OCI-LY1 (cell line): ENCODE measurements around the gene GPR151.

Experiments
- H2AFZ ChIP-seq: fragments of 200-600 bp; sonication (generic), shearing (Covaris generic); 2 replicates; pipeline ENCODE4 v1.6.0; 2014; ENCODE audit warnings: antibody characterized with exemption, mild to moderate bottlenecking, low read length
- H3F3A ChIP-seq: fragments of 200-600 bp; sonication (generic), shearing (Covaris generic); 2 replicates; pipeline ENCODE4 v1.6.0; 2014; ENCODE audit warnings: mild to moderate bottlenecking, antibody characterized with exemption, low read length, moderate library complexity; ENCODE audit not compliant: insufficient read depth
- H3K27ac ChIP-seq: fragments of 200-600 bp; sonication (generic); 2 replicates; pipeline ENCODE4 v1.5.1; 2014; ENCODE audit warnings: low read length, mixed run types, mild to moderate bottlenecking, low read depth; ENCODE audit not compliant: poor library complexity, severe bottlenecking
- H3K27me3 ChIP-seq: fragments of 200-600 bp; sonication (generic); 2 replicates; pipeline ENCODE4 v1.6.0; 2014; ENCODE audit warnings: antibody characterized with exemption, mild to moderate bottlenecking, low read length, moderate library complexity; ENCODE audit not compliant: insufficient read depth
- H3K36me3 ChIP-seq: fragments of 200-600 bp; sonication (generic); 2 replicates; pipeline ENCODE4 v1.6.1; 2014; ENCODE audit warnings: mild to moderate bottlenecking, antibody characterized with exemption, low read length, moderate library complexity, mixed read lengths; ENCODE audit not compliant: insufficient read depth
- H3K4me1 ChIP-seq: fragments of 200-600 bp; sonication (generic); 2 replicates; pipeline ENCODE4 v1.5.1; 2014; ENCODE audit warnings: mild to moderate bottlenecking, low read length, moderate library complexity; ENCODE audit not compliant: insufficient read depth, severe bottlenecking
- H3K4me2 ChIP-seq: fragments of 200-600 bp; sonication (generic), shearing (Covaris generic); 2 replicates; pipeline ENCODE4 v1.6.1; 2014; ENCODE audit warnings: low read length
- H3K4me3 ChIP-seq: fragments of 200-600 bp; sonication (generic); 2 replicates; pipeline ENCODE4 v1.5.1; 2014; ENCODE audit warnings: low read length, low read depth, mild to moderate bottlenecking, mixed read lengths; ENCODE audit not compliant: poor library complexity, severe bottlenecking
- H3K79me2 ChIP-seq: fragments of 200-600 bp; shearing (Covaris generic); 2 replicates; pipeline ENCODE4 v1.6.1; 2016; ENCODE audit warnings: mixed run types, low read length, mixed read lengths; ENCODE audit not compliant: insufficient read depth
- H3K9ac ChIP-seq: fragments of 200-600 bp; sonication (generic), shearing (Covaris generic); 2 replicates; pipeline ENCODE4 v1.6.1; 2014; ENCODE audit warnings: mild to moderate bottlenecking, low read length, mixed read lengths
- H3K9me2 ChIP-seq: fragments of 200-600 bp; sonication (generic), shearing (Covaris generic); 2 replicates; pipeline ENCODE4 v1.6.1; 2014; ENCODE audit warnings: low read depth, mild to moderate bottlenecking, low read length, mixed read lengths
- H3K9me3 ChIP-seq: fragments of 200-600 bp; shearing (Covaris generic); 2 replicates; pipeline ENCODE4 v1.6.1; 2014; ENCODE audit warnings: low read length, mixed read lengths
- H4K20me1 ChIP-seq: fragments of 200-600 bp; sonication (generic), shearing (Covaris generic); 2 replicates; pipeline ENCODE4 v1.6.0; 2016; ENCODE audit warnings: mild to moderate bottlenecking, low read length; ENCODE audit not compliant: insufficient read depth
- CTCF ChIP-seq: fragments of 200-600 bp; sonication (generic), shearing (Covaris generic); IDR thresholded peaks from 2 replicates; pipeline ENCODE4 v1.5.1; 2017; ENCODE audit warnings: mild to moderate bottlenecking, antibody characterized with exemption, low read length, moderate library complexity, mixed read lengths
- EZH2 ChIP-seq: fragments of 200-600 bp; sonication (generic), shearing (Covaris generic); IDR thresholded peaks from 2 replicates; pipeline ENCODE4 v1.8.0; 2017; ENCODE audit warnings: borderline replicate concordance, mixed run types, mild to moderate bottlenecking, antibody characterized with exemption, low read length, moderate library complexity, mixed read lengths

The GPR151 gene

GRCh38 chr5:146533260-146533857, 17.4 kb upstream of the GPR151 start:
- H3K9ac ChIP-seq, result no peak overlapping the region
- no peak overlapping the region for H3K4me3 ChIP-seq
- H3K4me2 ChIP-seq, result no peak overlapping the region
- no peaks in the 10 kb centered on the region for H3K9me3 ChIP-seq
- no peaks in the 10 kb centered on the region for H3K27me3 ChIP-seq
- no peaks in the 10 kb centered on the region for H4K20me1 ChIP-seq
- H3K79me2 ChIP-seq, result no peaks in the 10 kb centered on the region
- no peak overlapping the region for H2AFZ ChIP-seq
- H3K27ac ChIP-seq, result no peak overlapping the region
- H3K9me2 ChIP-seq, result no peaks in the 10 kb centered on the region
- H3F3A ChIP-seq, result no peaks in the 10 kb centered on the region
- H3K4me1 ChIP-seq, result no peaks in the 10 kb centered on the region
- no peak for TF ChIP-seq EZH2
- TF ChIP-seq CTCF, result peak; percentile 89
- no peaks in the 10 kb centered on the region for H3K36me3 ChIP-seq

- no peak overlapping the region for H2AFZ ChIP-seq
- no peak for TF ChIP-seq CTCF
- no peak for TF ChIP-seq EZH2
- H3K27ac ChIP-seq, result no peak overlapping the region
- no peaks in the 10 kb centered on the region for H4K20me1 ChIP-seq
- no peak overlapping the region for H3K4me3 ChIP-seq
- H3K4me1 ChIP-seq, result no peaks in the 10 kb centered on the region
- no peaks in the 10 kb centered on the region for H3F3A ChIP-seq
- H3K4me2 ChIP-seq, result no peak overlapping the region
- no peaks in the 10 kb centered on the region for H3K36me3 ChIP-seq
- H3K9ac ChIP-seq, result no peak overlapping the region
- H3K9me2 ChIP-seq, result no peaks in the 10 kb centered on the region
- H3K79me2 ChIP-seq, result no peaks in the 10 kb centered on the region
- H3K27me3 ChIP-seq, result no peaks in the 10 kb centered on the region
- H3K9me3 ChIP-seq, result no peaks in the 10 kb centered on the region
Measured at GRCh38 chr5:146529984-146530383, 14.0 kb upstream of the GPR151 start.

- no peaks in the 10 kb centered on the region for H4K20me1 ChIP-seq
- H3K9me3 ChIP-seq, result no peaks in the 10 kb centered on the region
- H3K4me3 ChIP-seq, result no peak overlapping the region
- no peaks in the 10 kb centered on the region for H3K36me3 ChIP-seq
- no peak overlapping the region for H3K9ac ChIP-seq
- H3K79me2 ChIP-seq, result no peaks in the 10 kb centered on the region
- H3K9me2 ChIP-seq, result no peaks in the 10 kb centered on the region
- H3K4me1 ChIP-seq, result no peaks in the 10 kb centered on the region
- H3K4me2 ChIP-seq, result no peak overlapping the region
- TF ChIP-seq CTCF, result peak; percentile 41; the same call in 1 of the 2 replicates
- TF ChIP-seq EZH2, result no peak
- no peak overlapping the region for H2AFZ ChIP-seq
- H3F3A ChIP-seq, result no peaks in the 10 kb centered on the region
- no peak overlapping the region for H3K27ac ChIP-seq
- no peaks in the 10 kb centered on the region for H3K27me3 ChIP-seq
Measured at GRCh38 chr5:146528236-146528635, 12.2 kb upstream of the GPR151 start.
